IPS DF 19.7 (cell line): ENCODE measurements around the gene ST3GAL5.
"Not testable (repeated sequence)": the region's sequence is repeated elsewhere in the genome, so short reads cannot be mapped to it uniquely, and the experiment has no call there.

ENCODE experiments used
- DNase-seq: peaks from one replicate; pipeline ENCODE4 v3.0.0-alpha.2; 2013; ENCODE audit warnings: low read depth, low spot score

ST3GAL5 gene

GRCh38 chr2:85917887-85918795 lies 29.4 kb upstream of the ST3GAL5 start:
- no peak for DNase-seq

DNA sequence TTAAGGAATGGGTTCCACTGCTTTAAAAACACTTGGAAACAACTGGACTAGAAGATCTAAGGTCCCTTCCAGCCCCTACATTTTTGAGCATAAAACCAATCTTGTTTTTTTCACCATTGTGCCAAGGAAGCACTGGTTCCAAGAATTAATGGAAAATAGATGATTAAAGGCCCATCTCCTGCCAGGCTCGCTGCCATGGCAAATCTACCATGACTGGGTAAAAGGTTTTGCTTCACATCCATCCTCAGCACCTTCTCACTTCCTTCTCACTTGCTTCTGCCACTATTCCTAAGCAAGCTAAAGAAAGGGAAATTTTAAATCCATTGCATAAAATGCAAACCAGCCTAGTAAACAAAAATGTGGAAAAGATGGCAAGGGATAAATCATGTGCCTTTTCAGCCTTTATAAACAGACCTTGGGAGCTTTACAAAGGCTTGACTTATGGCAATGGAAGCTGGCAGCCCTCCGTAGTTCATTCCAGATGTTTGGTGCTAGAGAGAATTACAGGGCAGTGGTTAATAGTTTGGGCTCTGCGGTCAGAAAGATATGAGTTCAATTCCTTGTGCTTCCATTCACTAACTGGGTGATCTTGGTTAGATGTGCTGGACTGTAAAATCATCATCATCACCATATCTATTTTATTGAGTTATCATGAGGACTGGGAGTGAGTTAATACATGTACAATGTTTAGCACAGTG lies 27.0 kb upstream of the ST3GAL5 start:
- DNase-seq: no peak

- DNase-seq: no peak
Measured at GRCh38 chr2:85914922-85915321, 26.1 kb upstream of the ST3GAL5 start.

- DNase-seq: no peak
Measured at GRCh38 chr2:85913884-85914881, 25.4 kb upstream of the ST3GAL5 start.

- no peak for DNase-seq
Measured at GRCh38 chr2:85911814-85912692, 23.3 kb upstream of the ST3GAL5 start.

GRCh38 chr2:85911097-85911496 lies 22.3 kb upstream of the ST3GAL5 start:
- DNase-seq: no peak

GRCh38 chr2:85909005-85909404 lies 20.2 kb upstream of the ST3GAL5 start:
- DNase-seq: no peak

DNA sequence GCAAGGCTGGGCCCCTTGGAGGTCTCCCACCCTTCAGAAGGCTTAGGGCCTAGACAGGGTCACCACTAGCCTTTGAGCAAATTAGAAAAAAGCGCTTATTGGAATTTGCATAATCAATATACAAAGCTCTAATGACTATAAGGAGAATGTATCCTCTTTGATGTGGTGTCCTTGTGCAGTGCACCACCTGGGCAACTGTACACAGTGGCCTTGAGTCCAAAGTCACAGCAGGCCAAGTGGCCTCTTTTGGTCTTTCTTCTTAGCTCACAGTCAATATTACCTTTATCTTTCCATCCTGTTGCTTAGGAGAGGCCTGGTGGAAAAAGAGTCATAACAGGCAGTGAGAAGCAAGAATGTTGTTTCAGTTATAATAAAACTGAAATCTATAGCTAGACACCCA lies 19.7 kb upstream of the ST3GAL5 start:
- DNase-seq: no peak

GRCh38 chr2:85907671-85908157 lies 18.9 kb upstream of the ST3GAL5 start:
- DNase-seq: no peak

DNA sequence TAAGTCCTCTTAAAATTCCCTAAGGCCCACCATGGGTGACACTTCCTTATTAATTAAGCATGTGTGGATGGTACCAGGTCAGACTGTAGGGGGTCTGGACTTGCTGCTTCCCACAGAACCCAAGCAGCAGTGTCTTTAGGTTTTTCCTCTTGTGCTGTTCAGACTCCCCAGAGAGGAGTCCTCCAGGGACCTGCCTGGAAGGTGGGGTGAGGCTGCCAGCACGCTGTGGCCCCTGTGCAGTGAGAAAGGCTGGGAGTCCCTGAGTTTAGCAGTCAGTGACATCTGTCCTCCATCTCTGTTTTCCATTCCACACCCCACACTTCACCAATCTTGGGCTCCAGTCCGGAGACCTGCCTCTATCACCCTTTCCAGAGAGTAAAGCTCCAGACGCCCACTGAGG lies 18.0 kb upstream of the ST3GAL5 start:
- DNase-seq: no peak

GRCh38 chr2:85905891-85906290 lies 17.1 kb upstream of the ST3GAL5 start:
- DNase-seq: no peak

DNA sequence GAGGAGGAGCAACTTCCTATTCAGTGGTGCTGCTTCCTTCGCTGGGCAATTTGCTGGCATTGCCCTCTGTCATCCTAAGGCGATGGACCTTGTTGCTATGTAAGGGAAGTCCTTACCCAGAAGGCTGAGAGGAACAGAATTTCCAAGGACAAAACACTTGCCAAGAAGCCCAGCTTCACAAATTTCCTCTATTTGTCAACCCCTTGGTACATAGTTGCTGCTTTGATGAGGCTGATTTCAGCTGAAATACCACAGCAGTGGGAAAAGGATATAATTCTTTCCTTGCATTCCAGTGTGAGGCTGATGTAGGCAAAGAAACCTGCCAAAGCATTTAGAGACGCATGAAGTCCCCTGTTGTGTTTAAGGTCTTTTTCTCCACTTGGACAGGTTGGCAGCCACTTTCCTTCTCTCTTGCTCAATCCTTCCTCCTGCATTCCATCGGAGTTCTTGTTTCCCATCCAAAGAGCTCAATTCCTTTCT lies 16.4 kb upstream of the ST3GAL5 start:
- no peak for DNase-seq

DNA sequence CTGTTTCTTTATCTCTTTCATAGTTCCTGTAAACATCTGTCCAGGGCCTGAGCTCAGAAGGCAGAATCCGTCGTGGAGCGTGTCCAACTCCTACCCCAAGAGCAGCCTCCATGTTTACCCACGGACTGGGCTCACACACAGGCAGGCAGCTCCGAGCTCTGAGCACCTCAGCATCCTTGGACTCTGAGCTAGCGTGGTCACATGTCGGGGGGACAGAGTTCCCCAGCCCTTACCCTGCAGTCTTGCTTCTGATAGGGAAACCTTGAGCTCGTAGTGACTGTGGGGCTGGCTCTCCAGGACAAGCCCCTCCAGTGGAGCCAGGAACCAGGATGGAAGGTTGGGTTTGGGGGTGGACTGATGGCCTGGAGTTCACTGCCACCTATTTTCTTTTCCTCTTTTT lies 15.1 kb upstream of the ST3GAL5 start:
- DNase-seq: no peak

DNA sequence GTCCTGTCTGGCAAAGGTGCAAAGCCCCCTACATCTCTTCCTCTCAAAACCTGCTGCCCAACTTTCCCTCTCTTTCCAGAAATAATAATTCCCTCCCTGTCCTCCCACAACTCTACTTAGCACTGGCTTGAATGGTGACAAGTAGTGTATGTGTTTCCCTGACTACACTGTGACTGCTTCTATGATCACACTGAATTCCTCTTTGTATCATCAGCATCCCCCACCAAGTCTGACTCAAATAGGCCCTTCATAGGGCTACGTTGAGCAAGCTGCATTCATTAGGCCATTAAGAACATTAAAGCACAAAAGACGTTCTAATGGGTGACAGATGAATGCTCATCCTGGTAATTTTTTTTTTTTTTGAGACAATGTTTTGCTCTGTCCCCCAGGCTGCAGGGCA lies 13.7 kb upstream of the ST3GAL5 start:
- no peak for DNase-seq

DNA sequence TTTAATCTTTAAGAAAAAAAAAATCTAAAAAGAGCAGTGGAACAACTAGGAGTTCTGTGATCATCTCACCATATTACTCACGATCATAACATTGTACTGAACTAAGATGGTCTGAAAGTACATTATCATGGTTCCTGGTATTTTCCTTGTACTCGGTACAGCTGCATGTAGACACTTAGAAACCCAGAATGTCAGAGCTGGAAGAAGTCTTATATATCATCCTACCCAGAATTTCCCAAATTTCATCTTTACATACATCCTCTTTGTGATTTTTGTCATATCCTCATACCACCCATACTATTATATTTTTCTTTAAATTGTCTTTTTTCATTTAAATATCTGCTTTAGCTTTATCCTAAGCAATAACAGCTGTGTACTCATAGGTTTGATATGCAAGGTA lies 12.4 kb upstream of the ST3GAL5 start:
- DNase-seq: no peak

- DNase-seq: no peak
Measured at GRCh38 chr2:85900366-85900765, 11.6 kb upstream of the ST3GAL5 start.

GRCh38 chr2:85899849-85900248 lies 11.1 kb upstream of the ST3GAL5 start:
- DNase-seq: no peak

DNA sequence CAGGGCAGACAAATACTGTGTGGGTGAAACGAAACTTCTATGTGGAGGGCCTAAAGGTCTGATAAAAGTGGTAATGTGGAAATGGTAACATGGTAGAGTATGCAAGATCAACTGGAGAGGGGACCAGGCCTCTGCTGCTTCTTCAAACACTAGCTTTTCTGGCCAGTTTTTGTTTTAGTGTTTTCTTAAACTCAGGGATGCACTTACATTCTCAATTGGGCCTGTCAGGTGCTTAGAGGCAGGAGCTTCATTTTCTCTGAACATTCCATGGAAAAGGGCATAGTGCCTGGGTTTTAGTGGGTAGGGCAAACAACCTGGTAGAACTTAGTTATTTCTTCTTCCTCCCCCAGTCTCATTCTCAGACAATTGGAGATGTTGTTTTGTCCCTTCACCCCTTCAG lies 10.5 kb upstream of the ST3GAL5 start:
- DNase-seq: no peak

DNA sequence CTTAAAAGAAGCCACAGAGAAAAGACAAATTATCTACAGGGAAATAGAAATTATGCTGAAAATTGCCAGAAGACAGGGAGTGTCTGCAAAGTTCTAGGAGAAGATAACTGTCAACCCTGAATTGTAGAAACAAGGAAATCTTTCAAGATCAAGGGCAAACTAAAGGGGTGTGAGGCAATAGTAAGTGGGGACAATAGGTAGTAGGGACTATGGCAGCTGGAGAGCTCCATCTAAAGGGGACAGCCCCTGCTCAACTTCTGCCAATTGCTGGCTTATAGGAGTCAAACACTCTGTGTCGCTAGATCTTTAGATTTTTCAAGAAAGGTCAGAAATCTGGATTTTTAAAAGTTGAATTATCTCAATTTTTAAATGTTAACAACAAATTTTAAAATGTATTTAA lies 10.1 kb upstream of the ST3GAL5 start:
- DNase-seq: no peak

GRCh38 chr2:85894554-85895278 lies 5.9 kb upstream of the ST3GAL5 start:
- DNase-seq: not testable (repeated sequence)
